HG02885 (cell line): ENCODE results near the gene DCC.
"Not testable (repeated sequence)": the region's sequence is repeated elsewhere in the genome, so short reads cannot be mapped to it uniquely, and the experiment has no call there.

ENCODE experiments used
- ATAC-seq: cut with Tn5 transposase; IDR thresholded peaks from one replicate; pipeline ENCODE4 v1.9.1; 2021; ENCODE audit warnings: mild to moderate bottlenecking; ENCODE audit not compliant: unreplicated experiment, poor library complexity

The DCC gene

GRCh38 chr18:52344881-52345280 is 4.9 kb downstream of the DCC start:
- no peak for ATAC-seq

GRCh38 chr18:52345428-52345827 is 5.4 kb downstream of the DCC start:
- no peak for ATAC-seq

DNA sequence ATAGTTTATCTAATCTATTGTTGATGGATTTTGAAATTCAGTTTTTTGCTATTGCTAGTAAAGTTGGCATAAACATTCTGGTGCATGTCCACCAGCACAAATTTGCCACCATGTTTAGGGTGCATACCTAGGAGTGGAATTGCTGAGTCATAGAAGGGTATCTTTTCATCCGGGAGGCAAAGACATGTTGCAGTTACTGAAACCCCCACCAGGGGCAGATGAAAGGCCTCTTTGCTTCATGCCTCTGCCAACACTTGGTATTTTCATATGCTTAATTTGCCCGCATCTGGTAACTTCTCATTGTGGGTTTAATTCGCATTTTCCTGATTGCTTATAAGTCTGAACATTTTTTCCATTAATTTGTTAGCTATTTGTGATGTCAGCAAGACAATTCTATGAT is 8.2 kb downstream of the DCC start:
- peak; percentile 47 for ATAC-seq

- ATAC-seq, result no peak
Measured at GRCh38 chr18:52349498-52349897, 9.5 kb downstream of the DCC start.

DNA sequence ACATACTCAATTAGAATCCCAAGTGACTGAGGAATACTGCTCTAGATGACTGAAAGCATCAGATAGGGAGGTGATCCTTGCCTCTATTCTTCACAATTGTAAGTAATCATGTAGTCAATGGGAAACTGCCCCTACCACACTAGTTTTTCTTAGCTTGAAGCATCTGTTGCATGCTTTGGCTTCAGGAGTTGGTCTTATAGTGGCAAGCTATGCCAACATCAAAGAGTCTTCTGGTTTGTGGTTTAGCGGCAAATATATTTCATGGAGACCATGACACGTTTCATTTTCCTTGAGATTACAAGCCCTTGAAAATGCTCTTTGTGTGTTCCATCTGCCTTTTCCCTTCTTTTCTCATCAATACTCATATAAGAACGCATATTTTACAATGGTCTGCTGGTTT is 12.9 kb downstream of the DCC start:
- no peak for ATAC-seq

DNA sequence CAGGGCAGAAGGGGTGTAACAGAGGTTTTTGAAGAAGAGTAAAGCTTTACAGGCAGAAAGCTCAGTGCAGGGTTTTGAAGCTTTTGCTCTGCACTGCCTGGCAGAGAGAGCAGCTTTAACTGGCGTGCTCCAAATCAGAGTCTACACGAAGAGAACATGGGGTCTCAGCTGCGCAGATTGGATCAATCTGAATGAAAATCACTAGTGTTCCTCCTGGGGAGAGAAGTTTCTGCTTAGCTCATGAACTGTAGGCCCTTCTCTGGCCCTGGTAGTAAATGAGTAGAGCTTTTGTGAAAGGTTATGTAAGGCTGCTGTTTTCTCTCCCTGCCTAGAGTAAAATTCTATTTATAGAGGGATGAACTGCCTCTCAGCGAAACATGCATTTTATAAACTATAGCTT is 13.6 kb downstream of the DCC start:
- ATAC-seq, result no peak

- ATAC-seq, result no peak
Measured at GRCh38 chr18:52363861-52364260, 23.9 kb downstream of the DCC start.

DNA sequence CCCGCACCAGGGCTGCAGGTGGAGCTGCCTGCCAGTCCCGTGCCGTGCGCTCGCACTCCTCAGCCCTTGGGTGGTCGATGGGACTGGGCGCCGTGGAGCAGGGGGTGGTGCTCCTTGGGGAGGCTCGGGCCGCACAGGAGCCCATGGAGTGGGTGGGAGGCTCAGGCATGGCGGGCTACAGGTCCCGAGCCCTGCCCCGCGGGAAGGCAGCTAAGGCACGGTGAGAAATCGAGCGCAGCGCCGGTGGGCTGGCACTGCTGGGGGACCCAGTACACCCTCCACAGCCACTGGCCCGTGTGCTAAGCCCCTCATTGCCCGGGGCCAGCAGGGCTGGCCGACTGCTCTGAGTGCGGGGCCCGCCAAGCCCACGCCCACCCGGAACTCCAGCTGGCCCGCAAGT is 26.9 kb downstream of the DCC start:
- ATAC-seq, result not testable (repeated sequence)

DNA sequence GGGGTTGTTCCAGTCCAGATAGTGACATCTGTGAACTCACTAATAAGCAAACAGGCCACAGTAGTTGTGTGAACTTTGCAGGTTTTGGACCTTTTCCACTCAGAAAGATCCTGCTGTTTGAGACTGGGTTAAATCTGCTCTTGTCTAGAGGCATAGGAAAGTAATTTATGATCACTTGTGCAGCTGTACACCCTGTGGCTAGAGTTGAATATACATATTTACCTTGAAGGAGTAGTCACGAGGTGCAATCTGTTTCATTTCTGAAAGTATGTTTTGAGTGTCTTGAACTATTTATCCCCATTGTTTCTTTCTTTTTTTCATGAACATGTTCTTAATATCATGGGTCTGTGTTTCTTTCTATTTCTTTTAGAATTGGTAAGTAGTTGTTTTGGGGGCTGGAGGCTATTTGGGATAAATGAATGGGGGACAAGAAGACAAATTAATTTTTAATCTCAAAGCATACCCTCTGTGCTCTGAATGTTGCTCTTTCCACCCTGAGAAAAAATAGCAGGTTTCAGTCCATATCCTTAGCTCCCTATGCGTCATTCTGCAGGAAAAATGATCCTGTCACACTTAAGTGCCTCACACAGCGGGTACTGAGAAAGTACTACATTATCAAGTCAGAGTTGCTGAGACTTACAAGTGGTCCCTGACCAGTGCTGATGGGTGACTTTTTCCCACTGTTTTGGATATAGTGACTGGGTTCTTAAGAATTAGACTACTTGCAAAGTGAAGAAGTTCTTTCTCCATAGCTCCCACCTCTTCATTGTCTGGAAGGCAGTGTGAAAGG is 28.2 kb downstream of the DCC start:
- no peak for ATAC-seq

DNA sequence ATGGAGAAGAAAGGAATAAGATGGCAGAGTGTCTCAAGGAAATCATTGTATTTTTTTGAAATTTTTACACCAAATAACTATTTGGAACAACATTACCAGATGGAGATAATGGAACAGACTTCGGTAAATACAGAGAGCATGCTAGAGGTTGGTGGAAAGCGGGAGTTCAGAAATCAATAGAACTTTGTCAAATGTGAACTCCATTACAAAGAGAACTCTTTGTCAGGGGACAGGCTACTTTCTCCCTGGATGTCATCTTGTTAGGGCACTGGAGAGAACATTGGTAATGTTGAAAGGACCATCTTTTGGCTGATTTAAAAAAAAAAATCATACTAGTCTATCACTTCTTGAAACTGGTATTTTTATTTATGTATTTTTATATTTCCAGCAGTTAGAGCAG is 30.8 kb downstream of the DCC start:
- ATAC-seq, result no peak

DNA sequence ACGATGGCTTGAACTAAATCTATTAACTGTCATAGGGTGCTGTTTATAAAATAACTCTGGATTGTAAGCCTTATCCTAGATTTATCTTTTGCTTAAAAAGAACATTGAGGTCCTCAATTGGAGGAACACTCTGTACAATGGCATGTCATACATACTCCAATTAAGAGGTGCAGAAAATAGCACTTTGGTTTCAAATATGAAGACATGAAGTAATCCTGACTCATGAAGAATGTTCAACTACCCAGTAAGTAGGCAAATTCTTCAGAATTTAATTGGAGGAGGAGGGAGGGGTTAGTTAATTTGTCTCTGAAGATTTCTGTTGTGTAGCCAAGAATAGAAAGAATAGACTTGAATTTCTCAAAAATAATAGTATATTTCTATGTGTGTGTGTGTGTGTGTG is 36.1 kb downstream of the DCC start:
- ATAC-seq, result no peak

DNA sequence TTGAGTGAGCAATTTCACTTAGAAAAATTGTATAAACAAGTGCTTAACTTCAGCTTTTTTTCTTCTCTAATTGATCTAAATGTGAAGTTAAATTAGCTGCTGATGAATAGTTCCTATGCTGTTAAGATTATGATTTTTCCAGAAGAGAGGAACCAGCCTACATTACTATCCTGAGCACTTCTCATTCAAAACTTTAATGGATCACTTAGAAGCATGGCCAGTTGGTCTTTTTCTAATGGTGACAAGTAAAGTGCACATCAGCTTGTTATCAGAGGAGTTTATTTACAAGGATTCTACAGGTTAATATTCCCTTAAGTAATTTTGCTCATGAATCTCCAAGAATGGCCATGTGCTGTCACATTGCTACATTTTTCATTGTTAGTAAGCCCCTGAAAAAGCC is 37.1 kb downstream of the DCC start:
- no peak for ATAC-seq

DNA sequence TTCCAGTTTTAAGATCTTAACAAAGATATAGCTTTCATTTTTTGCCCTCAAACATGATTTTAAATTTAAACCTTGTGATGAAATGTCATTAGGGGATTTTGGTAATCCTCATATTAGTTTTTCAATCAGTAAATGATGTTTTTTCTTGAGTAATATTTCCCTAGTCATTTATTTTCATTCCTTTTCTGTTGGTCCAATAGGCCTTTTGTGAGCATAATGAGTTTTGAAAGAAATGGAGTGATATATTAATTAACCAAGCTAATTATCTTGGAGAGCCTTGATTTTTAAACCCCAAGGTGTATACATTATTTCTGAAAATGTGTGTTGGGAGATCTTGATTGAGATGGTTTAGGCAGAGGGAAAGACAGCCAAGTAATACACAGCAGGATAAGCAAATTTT is 46.3 kb downstream of the DCC start:
- ATAC-seq, result no peak

DNA sequence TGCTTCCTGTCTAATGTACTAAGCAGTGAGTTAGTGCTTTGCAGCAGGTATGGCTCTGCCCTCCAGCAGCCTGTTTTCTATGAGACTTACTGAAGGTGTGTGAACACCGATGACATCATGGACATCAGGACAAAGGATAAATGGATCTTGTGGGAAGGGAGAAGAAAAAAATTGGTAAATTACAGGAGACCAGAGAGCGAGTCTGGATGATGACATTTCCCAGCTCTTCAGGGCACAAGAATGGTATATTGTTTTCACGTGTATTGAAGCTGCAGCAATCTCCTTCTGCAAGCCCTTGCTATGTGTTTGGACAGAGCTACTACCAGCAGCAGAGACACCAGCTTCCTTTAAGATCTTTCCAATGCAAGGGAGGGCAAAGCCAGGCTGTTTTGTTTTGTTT is 47.2 kb downstream of the DCC start:
- no peak for ATAC-seq

DNA sequence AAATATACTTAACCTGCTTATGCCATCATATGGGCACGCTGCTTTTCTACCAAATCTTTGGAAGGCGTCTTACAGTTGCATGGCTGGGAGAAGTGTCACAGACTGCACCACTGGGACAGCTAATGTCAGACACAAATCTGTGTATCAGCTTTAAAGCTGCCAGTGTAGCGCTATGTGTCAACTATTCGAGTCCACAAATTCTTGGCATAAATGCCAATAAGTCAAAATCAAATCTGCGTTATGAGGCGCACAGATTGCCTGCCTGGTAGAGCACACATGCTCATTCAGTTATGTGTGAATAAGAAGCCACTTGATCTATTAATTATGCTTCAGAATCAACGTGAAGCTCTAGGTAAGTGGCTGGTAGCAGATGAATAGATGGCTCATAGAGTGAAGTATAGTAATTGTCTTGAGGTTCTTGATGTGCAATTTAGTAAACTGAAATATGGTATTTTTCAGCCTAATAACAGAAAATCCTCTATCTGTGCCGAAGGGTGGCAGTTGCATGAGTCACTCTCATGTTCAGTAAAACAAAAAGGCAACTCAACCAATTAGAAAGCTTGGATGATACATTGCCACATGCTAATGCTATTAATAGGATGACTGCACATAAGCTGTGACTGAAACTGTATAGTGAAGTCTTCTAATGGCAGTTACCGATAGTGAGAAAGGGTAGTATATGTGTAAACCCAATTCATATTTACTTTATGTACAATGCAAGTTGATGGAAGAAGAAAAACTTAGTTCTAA is 52.0 kb downstream of the DCC start:
- ATAC-seq, result peak; percentile 45

DNA sequence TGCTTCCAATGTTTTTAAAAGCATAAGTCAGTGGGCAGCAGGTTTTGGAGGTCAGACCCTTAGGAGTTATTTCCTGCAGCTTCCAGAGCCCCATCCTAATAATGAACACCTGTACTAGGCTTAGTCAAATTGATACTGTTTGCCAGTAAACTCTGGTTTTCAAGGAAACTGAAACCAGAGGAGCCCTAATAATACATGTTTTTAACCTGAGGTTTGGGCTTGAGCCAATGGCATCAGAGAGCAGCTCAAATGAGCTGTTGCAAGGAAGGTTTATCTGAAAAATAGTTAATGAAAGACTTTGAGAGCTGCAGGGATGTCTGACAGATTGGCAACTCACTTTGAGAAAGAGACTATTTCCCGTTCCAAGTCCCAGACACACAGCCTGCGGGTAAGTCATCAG is 54.6 kb downstream of the DCC start:
- peak; percentile 36 for ATAC-seq

DNA sequence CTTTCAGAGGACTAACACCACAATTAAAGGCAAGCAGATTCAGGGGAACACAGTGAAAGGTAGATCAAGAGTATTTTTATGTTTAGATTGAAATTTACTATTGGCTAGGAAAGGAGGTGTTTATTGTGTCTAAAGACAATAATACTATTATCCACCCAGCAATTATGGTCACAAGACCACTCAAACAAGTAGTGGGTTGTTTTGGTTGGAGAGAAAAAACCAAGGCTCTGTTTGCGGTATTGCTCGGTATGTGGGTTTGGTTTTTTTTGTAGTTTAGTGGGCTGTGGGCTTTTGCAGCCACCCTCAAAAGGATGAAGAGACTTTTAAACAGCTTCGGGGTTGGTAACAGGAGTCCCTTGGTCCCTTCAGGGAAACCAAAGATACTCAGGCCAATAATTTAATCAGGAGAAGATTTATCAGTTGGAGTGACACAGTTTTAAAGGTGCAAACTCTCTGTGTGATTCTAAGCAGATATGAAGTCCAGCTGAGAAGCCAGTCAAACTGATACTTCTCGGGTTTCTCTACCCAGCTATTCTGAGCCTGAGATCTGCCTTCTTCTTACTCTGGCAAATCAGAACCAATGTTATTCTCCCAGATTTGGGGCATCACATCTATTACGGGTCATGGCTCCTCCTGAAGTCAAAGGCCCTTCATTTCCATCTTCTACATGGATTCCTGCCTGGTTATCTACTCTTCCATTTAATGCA is 55.3 kb downstream of the DCC start:
- ATAC-seq, result peak; percentile 74

DNA sequence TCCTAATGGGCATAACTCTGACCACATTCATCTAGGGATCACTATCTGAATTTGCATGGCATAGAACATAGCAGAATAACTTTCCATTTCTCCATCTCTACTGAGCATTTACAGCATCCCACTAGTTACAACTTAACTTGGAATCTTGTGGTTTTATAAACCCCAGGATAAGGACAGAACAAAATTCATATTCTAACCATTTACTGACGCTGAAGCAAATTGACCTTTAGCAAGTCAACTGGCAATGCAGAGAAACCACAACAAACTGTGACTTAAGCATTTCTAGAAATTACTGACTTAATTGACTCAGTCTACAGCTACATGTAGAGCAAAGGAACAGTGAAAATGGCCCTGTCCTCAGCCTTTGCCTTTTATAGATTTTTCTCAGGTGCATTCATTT is 61.2 kb downstream of the DCC start:
- ATAC-seq, result no peak

GRCh38 chr18:52402814-52403213 is 62.8 kb downstream of the DCC start:
- ATAC-seq, result no peak

DNA sequence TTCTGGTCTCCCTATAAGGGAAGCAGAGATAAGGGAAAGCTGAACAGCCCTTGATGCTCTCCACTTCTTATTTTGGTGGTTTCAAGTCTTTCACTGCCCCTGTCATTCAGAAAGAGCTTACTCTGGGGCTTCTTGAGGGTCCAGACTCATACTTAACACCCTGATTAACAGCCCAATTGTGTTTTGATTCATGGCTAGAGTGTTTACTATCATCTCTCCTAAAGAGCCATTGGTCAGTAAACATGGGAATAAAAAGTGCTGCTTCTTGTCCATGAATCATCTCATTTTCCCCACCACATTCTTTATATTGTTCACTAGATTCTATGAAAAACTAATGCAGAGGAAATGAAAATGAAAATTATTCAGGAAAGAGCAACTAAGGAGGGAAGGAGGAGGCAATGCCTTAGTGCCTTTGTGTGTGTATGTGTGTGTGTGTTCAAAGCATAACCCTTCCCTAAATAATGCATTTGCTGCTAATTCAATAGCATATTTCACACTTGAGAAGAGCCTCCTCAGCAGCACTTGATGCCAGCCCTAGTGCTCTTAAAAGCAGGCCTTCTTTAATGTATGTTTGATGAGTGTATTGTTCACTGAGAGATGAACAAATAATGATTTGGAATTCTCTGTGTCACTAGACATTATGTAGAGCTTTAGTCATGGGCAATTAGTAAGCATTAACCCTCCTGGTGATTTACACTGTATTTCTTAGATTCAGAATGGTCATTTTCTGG is 63.5 kb downstream of the DCC start:
- no peak for ATAC-seq
